Cerebellar nuclear complex (tissue), 1 donor: Measurements from ENCODE around the gene GABRG3.

Source experiments
- DNase-seq, 2 experiments: peaks; one replicate each; lab custom pipeline; 2025; lab: John Stamatoyannopoulos, UW

Gene GABRG3

DNA sequence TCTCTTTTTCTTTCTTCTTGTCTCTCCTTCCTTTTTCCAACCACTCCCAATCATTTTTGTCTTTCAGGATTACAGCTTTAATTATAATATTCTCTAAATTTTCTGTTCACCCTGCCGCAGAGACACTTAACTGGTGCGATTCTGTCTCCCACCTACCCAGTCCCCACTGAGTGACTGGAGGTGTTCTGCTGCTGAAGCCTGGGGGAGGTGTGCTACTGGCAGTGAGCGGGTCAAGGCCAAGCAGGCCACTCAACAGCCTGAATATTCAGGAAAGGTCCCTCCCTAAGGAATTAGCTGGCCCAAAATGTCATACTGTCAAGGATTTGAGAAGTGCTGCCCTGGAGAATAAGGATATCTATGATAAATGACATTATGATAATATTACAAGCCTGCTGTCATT, 126.5 kb downstream of the GABRG3 start:
- DNase-seq: no peak

DNA sequence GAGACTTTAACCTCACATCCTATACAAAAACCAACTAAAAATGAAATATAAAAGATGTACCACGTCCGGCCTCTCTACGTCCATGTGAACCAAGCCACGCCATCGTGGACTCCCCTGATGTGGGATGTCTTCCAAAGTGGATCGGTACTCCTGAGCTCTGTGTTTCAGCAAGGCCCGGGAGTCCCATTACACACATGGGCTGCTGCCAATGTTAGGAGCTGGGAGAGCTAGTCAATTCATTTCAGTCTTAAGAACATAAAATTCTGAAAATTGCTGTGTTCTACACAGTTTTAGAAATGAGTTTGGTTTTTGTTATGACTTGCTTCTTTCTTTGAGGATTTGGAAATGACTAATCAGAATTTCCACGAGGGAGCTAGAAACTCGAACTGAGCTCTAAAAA, 131.0 kb downstream of the GABRG3 start:
- DNase-seq: no peak

DNA sequence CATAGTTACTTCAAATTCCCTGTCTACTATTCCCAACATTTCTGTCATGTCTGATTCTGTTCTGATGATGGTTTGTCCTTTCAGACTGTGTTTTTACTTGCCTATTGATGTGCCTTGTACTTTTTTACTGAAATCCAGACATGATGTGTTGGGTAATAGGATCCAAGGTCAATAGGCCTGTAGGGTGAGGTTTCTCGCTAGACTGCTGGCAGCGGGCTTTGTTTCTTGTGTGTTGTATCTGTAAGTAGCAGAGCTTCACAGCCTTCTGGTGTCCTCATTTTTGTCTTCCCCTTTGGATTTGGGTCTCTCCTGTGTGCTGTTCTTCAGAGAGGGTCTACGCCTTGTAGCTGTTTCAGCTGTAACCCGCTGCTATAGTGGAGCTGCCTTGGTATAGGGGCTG, 140.3 kb downstream of the GABRG3 start:
- DNase-seq: no peak

DNA sequence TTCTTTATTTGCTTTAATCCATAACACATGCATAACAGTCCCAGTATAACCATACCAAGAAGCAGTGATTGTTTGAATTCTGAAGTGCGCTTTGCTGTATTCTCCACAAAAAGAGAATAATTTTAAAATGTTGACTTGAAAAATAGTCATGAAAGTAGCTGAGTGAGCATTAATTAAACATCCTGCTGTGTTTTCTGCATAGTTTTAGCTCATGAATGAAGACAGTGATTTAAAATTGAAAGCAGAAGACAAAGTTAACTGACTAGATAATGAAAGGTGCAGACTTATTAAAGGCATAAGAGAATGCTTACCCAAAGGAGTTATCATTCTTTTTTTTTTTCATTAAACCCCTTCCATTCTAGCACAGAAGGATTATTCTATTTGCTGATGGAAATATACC, 143.5 kb downstream of the GABRG3 start:
- no peak for DNase-seq

DNA sequence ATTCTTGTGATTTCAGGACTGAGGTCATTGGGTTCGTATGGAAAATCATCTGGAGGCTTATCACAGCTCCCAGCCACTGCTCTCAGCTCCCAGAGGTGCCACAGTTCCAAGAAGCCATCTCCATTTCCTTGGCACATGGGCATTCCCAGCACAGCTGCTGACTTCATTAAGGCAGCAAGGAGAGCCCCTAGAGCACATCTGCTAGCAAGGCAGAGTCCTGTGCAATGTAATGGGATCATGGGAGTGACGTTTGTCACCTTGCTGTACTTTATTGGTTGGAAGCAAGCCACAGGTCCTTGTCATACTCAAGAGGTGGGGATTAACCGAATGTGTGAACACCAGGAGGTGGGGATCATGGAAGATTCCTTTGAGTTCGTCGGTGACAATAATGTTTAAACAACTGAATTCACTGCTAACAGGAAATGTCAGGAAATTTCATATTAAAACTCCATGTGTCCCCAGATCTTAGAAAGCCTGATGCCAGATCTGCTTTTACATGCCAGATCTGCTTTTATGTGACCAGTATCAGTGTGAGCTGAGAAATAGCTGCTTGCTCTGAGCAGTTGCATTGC, 148.8 kb downstream of the GABRG3 start:
- no peak for DNase-seq

DNA sequence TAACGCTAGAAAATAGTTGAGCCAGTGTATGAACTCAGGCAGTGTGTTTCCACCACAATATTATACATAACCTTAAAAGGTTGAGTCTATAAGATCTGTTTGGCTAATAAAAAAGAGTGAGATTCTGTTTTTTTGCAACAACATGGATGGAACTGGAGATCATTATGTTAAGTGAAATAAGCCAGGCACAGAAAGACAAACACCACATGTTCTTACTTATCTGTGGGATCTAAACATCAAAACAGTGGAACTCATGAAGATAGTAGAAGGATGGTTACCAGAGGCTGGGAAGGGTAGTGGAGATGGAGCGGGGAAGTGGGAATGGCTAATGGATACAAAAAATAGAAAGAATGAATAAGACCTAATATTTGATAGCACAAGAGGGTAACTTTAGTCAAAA, 150.7 kb downstream of the GABRG3 start:
- no peak for DNase-seq

DNA sequence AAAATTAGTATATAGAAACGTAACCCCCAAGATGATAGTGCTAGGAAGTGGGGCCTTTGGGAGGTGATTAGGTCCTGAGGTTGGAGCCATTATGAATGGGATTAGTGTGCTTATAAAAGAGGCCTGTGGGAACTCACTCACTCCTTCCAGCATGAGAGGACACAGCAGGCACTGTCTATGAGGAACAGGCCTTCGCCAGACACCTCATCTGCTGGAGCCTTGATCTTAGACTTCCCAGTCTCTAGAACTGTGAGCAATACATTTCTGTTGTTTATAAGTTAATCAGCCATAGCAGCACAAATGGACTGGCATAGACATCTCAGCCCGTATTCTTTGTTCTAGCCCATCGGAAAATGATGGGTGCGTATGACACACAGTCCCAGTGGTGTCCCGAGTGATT, 152.3 kb downstream of the GABRG3 start:
- DNase-seq: no peak

DNA sequence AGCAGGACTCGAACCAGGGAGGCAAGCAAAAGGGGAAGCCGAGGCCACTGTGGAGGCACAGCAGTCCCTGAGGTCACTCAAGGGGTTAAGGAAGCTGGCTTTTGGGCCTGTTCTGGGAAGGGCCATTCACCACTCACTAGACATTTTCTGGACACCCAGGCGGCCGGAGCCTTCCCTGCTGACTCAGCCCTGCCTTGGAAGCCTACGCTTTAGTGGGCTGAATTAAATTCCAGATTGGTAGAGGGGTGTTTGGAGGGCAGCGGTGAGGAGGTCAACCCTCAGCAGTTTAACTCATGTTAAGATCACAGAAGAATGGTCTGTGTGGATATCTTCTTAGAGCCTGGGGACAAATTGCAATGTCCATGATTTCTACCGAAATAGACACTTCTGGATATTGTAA, 152.8 kb downstream of the GABRG3 start:
- no peak for DNase-seq

DNA sequence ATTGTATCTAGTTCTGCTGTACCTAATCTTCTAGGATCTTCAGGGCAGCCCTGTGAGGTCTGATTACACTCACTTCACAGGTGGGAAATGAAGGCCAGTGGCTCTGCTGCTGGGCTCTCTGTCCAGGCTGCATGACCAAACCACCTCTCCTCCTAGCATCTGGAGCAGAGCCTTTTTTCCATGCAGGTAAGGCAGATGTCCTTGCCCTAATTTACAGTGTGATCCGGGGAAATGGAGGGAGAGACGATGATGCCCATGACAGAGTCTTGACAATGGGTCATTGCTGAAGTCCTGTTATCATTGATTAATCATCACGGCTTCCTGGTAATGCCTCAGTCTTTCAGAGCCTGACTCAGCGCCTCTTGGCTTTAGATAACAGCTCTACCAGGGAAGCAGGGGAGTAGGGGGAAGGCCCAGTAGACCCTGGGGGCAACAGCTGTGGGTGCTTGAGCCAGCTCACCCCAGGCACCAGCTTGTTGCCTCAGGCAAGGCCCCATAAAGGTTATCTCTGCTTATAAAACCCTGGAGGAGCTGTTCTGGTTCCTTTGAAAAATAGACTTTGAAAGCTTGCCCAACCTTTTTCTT, 153.4 kb downstream of the GABRG3 start:
- DNase-seq: no peak

DNA sequence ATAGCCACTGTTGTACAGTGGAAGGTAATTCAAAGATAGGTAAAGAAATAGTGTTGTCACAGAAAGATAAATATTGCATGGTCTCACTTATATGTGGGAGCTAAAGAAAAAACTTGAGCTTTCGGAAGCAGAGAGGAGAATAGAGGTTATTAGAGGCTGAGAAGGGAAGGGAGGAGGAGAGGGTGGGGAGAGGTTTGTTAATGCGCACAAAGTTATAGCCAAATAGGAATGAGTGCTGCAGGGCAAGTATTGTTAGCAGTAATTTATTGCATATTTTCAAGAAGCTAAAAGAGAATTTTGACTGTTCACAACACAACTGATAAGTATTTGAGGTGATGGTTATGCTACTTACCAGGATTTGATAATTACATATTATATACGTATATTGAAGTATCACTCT, 154.2 kb downstream of the GABRG3 start:
- no peak for DNase-seq

DNA sequence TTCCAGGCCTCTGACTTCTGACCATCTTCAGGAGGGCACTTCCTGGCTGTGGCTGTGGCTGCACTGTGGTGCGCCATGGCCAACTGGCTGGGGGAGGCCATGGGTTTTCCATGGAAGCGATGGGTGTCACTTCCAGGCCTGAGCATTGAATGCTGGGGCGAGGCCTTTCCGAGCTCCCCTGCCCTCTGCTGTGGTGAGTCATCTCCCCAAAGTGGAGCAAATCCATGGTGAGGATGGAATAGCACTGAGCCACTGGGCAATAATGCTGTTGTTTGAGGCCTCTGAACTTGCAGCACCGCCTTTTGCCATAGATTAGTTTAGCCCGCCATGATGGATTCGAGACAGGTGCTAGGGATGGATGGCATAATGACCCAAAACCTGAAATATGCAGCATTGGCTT, 155.5 kb downstream of the GABRG3 start:
- DNase-seq: no peak

DNA sequence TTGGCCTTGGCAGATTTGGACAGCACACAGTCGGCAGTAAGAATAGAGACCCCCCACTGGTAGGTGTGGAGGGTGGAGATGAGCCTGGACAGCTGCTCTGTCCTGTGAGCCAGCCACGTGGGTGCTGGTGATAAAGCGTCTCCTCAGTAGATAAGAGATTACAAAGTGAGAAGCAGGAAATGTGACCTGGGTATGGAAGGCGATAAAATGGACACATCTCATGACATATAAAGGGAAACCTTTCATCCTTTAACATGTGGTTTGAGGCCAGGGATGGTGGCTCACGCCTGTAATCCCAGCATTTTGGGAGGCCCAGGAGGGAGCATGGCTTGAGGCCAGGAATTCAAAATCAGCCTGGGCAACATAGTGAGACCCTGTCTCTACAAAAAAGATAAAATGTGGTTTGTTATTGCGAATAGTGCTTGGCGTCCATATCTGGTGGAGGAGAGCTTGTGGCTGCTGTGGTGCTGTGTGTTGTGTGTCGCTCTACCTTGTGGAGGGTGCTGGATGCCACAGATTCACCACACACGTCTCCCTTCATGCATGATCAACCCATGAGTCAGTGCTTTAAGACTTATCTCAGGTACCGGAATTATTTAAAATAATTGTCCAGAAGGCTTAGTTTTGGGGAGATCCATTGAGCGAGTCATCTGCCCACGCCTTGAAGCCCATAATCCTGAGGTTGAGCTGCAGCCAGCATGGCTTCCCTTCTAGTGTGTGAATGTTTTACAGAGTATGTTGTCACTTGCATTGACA, 157.0 kb downstream of the GABRG3 start:
- DNase-seq: no peak

DNA sequence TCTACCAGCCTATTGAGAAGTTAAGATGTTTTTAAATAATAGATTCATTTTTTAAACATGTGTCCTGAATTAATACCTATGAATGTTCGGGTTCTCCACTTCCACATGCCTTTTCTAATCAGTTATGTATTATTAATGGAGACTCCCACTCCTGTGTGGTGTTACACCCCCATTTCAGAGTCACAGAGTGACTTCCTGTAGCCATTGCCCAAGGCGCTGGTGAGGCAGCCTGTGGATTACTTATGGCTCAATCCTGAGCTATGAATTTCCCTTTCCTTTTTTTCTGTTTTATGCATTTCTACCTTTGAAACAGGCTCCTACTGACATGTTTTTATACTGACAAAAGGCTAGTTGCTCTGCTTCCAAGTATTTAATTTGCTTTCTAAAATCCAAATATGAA, 162.3 kb downstream of the GABRG3 start:
- DNase-seq: no peak

DNA sequence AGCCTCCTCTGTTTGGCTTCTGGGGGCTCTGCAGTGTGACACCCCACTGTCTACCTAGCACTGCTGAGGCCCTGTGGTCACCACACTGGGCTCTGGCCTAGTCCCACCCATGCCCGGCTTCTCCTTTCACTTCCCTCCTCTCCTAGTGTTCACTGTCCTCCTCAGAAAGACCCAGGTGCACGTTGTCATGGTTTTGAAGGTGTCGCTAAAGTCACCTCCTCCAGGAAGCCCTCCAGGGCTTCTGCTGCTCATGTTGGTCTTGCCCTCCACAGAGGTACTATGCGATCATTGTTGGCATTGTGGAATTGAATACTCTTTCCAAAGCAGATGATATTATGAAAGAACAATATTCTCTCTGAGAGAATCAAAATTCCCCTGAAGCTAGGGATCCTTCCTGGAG, 163.5 kb downstream of the GABRG3 start:
- DNase-seq: no peak

DNA sequence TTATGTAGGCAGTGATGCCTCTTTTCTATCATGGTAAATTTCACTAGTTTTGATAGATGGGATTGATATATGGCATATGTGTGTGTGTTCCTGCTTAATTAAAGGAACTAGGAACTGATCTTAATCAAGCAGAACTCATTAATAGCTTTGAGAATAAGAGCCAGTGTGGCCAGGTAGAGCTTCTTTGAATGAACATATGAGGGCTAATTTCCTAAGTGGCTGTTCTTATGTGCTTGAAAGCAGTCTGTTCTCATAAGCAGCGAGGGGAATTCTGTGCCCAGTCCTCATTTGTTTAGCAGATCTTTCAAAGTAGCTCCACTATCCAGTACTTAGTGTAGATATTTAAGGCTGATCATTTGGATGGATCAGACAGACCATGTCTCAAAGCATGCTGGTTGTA, 164.2 kb downstream of the GABRG3 start:
- DNase-seq: no peak

DNA sequence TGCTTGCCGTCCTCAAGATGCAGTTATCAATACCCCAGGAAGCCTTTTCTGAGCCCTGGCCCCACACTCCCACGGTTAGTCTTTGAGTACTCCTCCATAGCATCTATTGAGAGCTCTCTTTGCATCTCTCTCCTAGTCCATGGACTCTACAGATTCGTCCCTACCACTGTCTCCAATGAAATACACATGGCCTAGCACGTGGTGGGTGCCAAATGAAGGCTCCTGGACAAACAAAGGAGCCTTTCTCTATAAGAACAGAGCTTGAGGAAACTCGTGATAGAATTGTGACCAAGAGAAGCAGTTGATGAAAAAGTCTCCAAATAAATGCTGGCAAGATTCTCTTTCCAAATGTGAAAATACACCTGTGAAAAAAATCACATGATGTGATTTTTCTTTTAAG, 166.1 kb downstream of the GABRG3 start:
- no peak for DNase-seq

DNA sequence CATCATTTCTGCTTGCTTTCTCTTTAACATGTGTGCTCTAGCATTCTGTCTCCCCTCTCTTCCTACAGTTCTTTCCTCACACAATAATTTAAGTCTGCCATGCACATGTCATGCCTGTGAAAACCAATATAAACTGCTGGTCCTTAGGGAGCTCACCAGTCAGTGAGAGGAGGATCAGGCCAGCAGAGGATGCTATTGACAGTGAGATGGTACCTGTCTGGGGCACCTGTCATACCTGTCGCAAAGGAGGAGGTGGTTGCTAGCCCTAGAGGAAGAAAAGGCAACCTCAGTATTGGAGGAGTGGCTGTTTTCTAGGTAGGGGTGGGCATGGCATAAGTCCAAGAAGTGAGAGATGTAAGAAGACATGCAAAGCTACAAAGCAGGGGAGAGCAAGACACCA, 194.6 kb downstream of the GABRG3 start:
- DNase-seq: no peak

DNA sequence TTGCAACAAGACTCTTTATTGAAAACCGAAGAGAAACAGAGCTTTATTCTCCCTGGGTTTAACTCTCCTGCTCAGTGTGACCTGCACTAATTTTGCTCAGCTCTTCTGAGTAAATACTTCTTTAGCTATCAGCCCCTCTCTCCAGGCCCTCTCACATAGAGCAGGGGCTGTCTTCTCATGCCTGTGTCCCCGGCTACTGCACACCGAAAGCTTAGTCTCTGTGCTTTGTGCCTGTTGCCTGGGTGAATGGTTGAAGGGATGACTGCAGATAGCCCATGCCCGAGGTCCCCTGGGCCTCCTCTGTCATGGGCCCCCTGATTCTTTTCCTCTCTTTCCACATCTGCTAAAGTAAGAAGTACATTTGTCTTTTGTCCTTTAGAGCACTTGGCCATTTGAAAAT, 195.9 kb downstream of the GABRG3 start:
- DNase-seq: no peak

DNA sequence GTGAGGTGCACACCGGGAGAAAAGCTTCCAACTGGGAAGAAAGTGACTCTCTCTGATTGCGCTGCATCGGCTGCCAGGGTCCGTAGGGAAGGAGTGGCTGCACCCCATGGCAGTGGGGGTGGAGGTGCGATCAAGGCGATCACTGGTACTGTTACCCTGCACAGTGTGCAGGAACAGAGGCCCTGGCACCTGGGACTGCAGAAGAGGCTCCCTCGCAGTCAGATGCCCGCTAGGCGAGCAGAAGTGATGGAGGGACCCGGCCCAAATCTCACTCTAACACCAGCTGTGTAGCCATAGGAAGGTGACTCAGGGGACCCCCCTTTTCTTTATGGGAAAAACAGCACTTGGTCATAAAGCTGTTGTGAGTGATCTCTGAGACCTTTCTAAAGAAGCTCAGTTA, 196.8 kb downstream of the GABRG3 start:
- no peak for DNase-seq

DNA sequence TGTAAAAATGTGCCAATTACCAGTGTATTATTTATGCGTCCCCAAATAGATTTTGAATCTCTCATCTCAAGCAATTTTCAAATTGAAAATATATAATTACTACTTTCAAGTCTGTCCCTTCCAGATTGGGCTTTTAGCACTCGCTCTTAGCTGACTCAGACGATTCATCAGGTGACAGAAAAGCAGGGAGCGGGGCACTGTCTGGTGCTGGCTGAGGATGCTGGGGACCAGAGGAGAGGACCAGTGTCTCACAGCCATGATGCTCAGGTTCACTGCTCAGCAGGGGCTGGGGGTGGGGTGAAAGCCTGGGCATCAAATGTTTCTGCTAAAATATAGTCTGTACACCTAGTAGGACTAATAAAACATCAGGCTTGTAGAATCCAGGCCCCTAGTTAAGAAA, 199.9 kb downstream of the GABRG3 start:
- DNase-seq: no peak

DNA sequence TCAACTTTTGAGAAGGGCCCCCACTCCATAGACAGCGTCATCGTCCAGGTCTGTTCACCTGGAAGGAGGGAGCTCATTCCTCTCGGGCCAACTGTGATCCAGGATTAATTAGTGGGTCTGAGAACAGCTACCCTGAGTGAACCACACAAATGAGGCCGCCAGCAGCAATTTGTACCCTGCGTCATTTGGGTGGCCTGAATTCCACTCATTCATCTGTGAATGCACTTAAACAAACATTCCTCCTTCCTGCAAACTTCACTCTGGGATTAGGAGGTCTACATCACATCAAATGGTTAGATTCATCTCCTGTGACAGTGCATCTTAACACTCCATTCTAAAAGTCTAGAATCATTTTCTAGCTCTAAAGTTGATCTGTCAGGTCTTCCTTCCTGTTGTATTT, 201.8 kb downstream of the GABRG3 start:
- no peak for DNase-seq

DNA sequence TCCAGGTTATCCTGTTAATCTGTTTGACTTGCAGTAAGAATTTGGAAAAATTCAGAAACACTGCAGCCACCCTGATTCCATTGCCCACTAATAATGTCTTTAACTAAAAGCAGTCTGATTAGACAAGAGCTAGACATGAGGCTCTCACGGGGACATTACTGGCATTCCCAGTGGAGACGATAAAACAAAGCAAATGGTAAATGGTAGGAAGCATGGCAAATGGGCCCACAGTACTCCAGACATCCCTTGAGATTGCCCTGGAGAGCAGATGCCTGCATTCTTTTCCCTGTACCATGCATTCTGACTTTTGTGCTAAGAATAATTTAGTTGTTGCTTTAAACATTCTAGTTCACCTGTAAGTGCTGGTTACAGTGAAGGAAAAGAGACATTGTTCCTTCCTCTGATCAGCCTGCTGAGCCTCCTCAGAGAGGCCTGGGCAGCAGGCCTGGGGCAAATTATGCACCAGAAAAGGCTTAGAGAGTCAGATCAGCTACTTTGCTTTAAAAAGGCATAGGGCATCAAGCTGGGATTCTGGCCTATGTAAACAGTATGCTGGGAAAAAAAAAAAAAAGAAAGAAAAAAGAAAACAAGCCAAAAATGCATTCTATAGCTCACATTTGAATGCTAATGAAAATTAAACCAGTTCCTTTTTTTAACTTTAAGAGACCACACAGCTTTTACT, 204.6 kb downstream of the GABRG3 start:
- DNase-seq: no peak

DNA sequence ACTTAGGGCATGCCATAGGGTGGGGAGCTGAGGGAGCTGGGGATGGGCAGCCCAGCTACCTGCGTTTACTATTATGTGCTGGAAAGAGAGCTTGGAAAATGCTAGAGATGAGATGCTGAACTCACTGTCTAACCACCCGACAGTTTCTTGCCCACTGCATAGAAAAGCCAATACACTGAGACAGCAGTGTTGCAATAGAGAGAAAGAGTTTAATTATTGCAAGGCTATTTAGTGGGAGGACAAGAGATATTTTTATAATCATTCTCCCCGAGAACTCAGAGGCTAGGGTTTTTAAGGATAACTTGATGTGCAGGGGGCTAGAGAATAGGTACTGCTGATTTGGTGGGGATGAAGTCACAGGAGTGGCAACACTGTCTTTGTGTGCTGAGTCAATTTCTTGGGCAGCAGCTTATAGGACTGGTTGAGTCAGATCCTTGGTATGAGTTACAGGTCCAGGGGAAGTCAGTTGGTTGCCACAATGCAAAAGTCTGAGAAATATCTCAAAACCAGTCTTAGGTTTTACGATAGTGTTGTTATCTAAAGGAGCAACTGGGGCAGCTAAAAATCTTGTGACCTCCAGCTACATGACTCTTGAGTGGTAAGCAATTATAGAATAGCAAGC, 205.9 kb downstream of the GABRG3 start:
- DNase-seq: no peak
